ENCODE results near the gene SLC25A53.

Gene SLC25A53, protein sequence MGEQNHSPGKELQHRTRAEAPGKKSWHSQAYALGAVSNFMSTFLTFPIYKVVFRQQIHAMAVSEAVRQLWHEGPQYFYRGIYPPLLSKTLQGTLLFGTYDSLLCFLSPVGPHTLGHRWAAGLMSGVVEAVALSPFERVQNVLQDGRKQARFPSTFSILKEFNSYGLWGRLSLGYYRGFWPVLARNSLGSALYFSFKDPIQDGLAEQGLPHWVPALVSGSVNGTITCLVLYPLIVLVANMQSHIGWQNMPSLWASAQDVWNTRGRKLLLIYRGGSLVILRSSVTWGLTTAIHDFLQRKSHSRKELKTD

DNA sequence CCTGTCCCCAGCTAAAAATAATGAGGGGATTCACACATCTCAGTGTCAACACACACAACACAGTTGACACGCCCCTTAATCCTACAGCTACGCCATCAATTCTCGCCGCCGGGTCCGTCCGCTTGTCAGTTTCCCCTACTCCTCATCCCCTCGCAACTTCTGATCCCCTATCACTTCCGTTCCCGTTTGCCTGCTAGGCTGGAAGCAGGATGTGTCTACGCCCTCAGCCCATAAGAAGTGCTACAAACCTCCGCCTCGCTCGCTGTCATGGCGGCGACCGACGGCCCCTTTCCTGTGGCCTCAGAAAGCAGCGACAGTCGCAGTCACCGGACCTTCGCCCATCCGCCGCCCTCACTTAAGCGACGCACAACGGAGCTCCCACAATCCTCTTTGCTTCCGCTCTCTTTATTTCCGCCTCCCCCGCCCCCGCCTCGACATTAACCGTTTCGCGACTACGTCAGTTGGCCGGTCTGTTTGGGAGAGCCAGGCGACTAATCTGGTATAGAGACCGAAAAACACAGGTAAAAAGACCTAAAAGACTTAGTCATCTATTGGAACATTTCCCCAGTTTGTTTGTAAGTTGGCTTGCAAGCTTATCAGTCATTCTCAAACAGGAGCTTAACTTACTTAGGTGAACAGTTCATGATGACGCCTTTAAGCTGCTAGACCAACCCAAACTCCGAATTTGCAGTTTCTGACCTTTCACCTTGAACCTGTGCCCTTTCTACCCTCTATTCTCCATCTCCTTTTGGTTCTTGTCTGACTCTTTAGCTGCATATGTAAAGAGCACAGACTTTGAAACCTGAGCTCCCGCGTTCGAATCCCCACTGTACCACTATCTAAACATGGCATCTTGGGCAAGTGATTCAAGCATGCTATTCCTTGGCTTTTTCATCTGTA, at the start of gene SLC25A53:
SLC25A53 (minus strand) TSS at position 380 of the 900 bp plus-strand sequence. CDS start 51,752 bp downstream, outside the sequence.
- Histone ChIP-seq H3K4me3 (ENCODE audit: low read length) (peak within 1 kb of the TSS; percentile 80), H3K9me3 (ENCODE audit: control insufficient read depth, low read length) (no peaks in the 10 kb centered on the region), H3K27me3 (ENCODE audit: control insufficient read depth, insufficient read depth, low read length) (no peaks in the 10 kb centered on the region), H3K4me1 (ENCODE audit: control insufficient read depth, insufficient read depth, low read length) (no peaks in the 10 kb centered on the region), H3K36me3 (ENCODE audit: control insufficient read depth, insufficient read depth, low read length) (no peaks in the 10 kb centered on the region), H3K9ac (ENCODE audit: low read length) (peak within 1 kb of the TSS; percentile 73)

DNA sequence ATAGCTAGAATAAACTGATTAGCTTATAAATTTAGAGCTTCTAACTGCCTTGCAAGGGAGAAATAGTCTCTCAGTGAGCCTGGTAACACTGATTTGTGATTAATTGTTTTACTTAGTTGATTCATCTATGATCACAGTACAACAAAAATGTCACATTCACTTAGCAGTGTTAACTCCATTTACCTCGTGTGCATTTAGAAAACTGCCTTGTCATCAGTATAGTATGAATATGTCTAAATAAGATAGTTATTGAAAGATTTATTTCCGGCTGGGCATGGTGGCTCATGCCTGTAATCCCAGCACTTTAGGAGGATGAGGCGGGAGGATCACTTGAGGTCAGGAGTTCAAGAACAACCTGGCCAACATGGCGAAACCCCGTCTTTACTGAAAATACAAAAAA, 48.7 kb upstream of the SLC25A53 start:
- Histone ChIP-seq H3K9me3 (ENCODE audit: control insufficient read depth, low read length) (no peaks in the 10 kb centered on the region), H3K4me1 (ENCODE audit: control insufficient read depth, insufficient read depth, low read length) (no peaks in the 10 kb centered on the region), H3K4me3 (ENCODE audit: low read length) (no peak overlapping the region), H3K9ac (ENCODE audit: low read length) (no peak overlapping the region), H3K36me3 (ENCODE audit: control insufficient read depth, insufficient read depth, low read length) (no peaks in the 10 kb centered on the region), H3K27me3 (ENCODE audit: control insufficient read depth, insufficient read depth, low read length) (no peaks in the 10 kb centered on the region)

DNA sequence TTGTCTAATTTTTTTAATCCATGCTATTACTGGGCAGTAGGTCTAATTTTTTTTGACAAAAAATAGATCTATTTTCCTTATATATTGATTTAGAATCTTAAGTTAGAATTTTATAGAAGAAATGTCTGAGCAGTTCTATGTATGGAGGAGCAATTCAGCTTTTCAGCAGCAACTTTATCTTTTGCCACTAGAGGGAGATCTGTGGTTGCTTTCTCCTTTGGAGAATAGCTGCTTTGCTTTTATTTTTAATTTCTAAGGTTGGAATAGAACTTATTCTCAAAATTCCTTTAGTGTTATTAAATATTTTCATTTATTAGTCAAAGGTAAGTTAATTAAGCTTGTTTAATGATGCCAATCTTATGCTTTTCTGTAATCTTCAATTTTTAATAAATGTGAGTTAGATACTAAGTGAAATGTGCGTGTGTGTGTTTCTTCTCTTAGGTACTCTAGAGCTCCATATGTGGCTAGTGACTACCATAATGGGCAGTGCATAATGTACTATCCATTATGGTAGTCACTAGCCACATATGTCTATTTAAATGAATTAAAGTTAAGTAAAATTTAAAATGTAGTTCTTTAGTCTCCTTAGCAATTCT, 38.8 kb upstream of the SLC25A53 start:
- H3K36me3 ChIP-seq (ENCODE audit: control insufficient read depth, insufficient read depth, low read length), result no peaks in the 10 kb centered on the region
- H3K27me3 ChIP-seq (ENCODE audit: control insufficient read depth, insufficient read depth, low read length), result no peaks in the 10 kb centered on the region
- no peak overlapping the region for H3K4me3 ChIP-seq (ENCODE audit: low read length)
- H3K9me3 ChIP-seq (ENCODE audit: control insufficient read depth, low read length), result no peaks in the 10 kb centered on the region
- H3K4me1 ChIP-seq (ENCODE audit: control insufficient read depth, insufficient read depth, low read length), result no peaks in the 10 kb centered on the region
- no peak overlapping the region for H3K9ac ChIP-seq (ENCODE audit: low read length)

DNA sequence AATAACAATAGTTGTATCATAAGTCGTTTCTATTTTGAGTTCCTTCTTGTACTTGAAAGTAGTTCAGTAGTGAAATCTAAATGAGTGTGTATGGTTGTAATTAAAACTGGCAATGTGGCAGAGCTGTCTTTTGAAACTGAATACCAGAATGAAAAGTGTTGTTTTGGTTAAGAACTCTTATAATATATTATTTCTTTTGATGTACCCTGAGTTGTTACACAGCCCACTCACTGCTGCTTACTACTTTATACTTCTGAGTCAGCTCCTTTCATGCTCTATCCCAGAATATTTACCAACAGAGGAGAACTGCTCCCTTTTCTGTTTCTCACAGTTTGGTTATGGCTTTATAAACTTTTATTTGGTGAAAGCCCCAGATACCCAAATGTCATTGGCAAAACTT, 38.2 kb upstream of the SLC25A53 start:
- Histone ChIP-seq H3K9ac (ENCODE audit: low read length) (no peak overlapping the region), H3K4me3 (ENCODE audit: low read length) (no peak overlapping the region), H3K36me3 (ENCODE audit: control insufficient read depth, insufficient read depth, low read length) (no peaks in the 10 kb centered on the region), H3K27me3 (ENCODE audit: control insufficient read depth, insufficient read depth, low read length) (no peaks in the 10 kb centered on the region), H3K9me3 (ENCODE audit: control insufficient read depth, low read length) (no peaks in the 10 kb centered on the region), H3K4me1 (ENCODE audit: control insufficient read depth, insufficient read depth, low read length) (no peaks in the 10 kb centered on the region)

DNA sequence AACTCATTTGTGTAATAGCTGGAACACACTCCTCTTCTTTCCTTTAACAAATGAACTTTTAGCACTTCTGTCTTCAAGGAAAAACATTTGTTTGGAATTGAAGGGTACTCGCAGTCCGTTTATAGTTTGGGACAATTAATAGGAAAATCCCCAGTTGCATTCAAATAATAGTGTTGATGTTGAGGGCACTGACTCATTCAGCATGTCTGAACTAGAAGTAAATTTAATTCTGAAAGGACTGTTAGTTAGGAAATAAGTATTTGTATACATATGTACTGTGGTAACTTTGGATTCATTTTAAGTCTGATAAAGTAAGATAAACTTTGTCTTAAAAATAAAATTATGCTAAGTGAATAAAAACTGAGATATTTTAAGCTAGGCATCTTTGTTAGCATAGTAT, 36.7 kb upstream of the SLC25A53 start:
- H3K4me3 ChIP-seq (ENCODE audit: low read length), result no peak overlapping the region
- no peak overlapping the region for H3K9ac ChIP-seq (ENCODE audit: low read length)
- H3K27me3 ChIP-seq (ENCODE audit: control insufficient read depth, insufficient read depth, low read length), result no peaks in the 10 kb centered on the region
- no peaks in the 10 kb centered on the region for H3K4me1 ChIP-seq (ENCODE audit: control insufficient read depth, insufficient read depth, low read length)
- no peaks in the 10 kb centered on the region for H3K9me3 ChIP-seq (ENCODE audit: control insufficient read depth, low read length)
- no peaks in the 10 kb centered on the region for H3K36me3 ChIP-seq (ENCODE audit: control insufficient read depth, insufficient read depth, low read length)

DNA sequence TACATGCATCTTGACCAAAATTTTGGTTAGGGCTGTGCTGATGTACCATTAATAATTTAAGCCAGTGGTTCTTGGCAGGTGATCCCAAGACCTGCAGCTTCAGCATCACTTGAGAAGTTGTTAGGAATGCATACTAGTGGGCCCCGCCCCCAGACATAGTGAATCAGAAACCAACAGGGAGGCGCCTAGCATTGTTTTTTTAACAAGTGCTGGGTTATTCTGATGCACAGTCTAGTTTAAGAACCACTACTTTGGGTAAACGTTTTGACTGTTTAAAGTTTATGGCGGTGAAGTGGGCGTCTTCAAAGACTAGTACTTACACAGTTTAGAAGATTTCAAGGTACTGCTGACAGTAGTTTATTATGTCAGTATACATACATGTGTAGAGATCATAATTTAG, 33.0 kb upstream of the SLC25A53 start:
- H3K9ac ChIP-seq (ENCODE audit: low read length), result no peak overlapping the region
- no peaks in the 10 kb centered on the region for H3K36me3 ChIP-seq (ENCODE audit: control insufficient read depth, insufficient read depth, low read length)
- no peaks in the 10 kb centered on the region for H3K4me1 ChIP-seq (ENCODE audit: control insufficient read depth, insufficient read depth, low read length)
- H3K9me3 ChIP-seq (ENCODE audit: control insufficient read depth, low read length), result no peaks in the 10 kb centered on the region
- H3K27me3 ChIP-seq (ENCODE audit: control insufficient read depth, insufficient read depth, low read length), result no peaks in the 10 kb centered on the region
- no peak overlapping the region for H3K4me3 ChIP-seq (ENCODE audit: low read length)

DNA sequence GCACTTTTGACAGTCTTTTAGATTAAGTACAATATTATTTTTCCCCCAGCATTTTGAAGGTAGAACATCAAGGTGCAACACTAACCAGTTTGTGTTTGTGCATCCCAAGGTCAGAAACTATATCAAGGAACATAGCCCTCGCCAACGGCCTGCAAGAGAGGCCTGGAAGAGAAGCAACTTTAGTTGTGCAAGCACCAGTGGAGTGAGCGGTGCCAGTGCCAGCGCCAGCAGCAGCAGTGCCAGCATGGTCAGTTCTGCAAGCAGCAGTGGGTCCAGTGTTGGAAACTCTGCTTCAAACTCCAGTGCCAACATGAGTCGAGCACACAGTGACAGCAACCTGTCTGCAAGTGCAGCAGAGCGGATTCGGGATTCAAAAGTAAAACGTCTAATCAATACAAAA, 31.1 kb upstream of the SLC25A53 start:
- Histone ChIP-seq H3K9me3 (ENCODE audit: control insufficient read depth, low read length) (no peaks in the 10 kb centered on the region), H3K9ac (ENCODE audit: low read length) (no peak overlapping the region), H3K4me1 (ENCODE audit: control insufficient read depth, insufficient read depth, low read length) (no peaks in the 10 kb centered on the region), H3K4me3 (ENCODE audit: low read length) (no peak overlapping the region), H3K27me3 (ENCODE audit: control insufficient read depth, insufficient read depth, low read length) (no peaks in the 10 kb centered on the region), H3K36me3 (ENCODE audit: control insufficient read depth, insufficient read depth, low read length) (no peaks in the 10 kb centered on the region)

DNA sequence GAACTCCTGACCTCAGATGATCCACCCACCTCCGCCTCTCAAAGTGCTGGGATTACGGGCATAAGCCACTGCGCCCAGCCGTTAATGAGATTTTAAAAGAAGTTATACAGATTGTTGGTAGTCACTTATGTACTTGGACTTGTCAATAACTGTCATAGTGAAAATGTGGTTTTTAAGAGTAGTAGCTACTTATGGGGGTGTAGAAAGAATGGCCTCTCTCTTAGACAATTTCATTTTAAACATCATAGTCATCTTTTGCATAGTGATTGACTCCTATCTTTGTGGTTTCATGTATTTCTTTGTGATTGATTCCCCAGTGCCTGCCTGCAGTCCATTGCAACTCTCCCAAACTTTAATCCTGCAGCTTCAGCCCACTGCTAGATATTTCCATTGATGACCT, 26.9 kb upstream of the SLC25A53 start:
- no peak overlapping the region for H3K9ac ChIP-seq (ENCODE audit: low read length)
- H3K27me3 ChIP-seq (ENCODE audit: control insufficient read depth, insufficient read depth, low read length), result no peaks in the 10 kb centered on the region
- no peaks in the 10 kb centered on the region for H3K4me1 ChIP-seq (ENCODE audit: control insufficient read depth, insufficient read depth, low read length)
- H3K36me3 ChIP-seq (ENCODE audit: control insufficient read depth, insufficient read depth, low read length), result no peaks in the 10 kb centered on the region
- H3K9me3 ChIP-seq (ENCODE audit: control insufficient read depth, low read length), result no peaks in the 10 kb centered on the region
- H3K4me3 ChIP-seq (ENCODE audit: low read length), result no peak overlapping the region

DNA sequence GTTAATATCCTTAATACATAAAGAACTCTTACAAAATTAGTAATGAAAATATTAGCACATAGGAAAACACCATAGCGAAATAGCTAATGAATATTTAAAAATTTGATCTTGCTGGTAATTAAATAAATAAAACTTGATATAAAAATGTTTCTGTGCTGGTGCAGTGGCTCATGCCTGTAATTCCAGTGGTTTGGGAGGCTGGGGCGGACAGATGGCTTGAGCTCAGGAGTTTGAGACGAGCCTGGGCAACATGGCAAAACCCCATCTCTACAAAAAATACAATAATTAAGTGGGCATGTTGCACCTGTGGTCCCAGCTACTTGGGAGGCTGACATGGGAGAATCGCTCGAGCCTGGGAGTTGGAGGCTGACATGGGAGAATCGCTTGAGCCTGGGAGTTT, 17.0 kb upstream of the SLC25A53 start:
- no peaks in the 10 kb centered on the region for H3K9me3 ChIP-seq (ENCODE audit: control insufficient read depth, low read length)
- H3K27me3 ChIP-seq (ENCODE audit: control insufficient read depth, insufficient read depth, low read length), result no peaks in the 10 kb centered on the region
- no peaks in the 10 kb centered on the region for H3K36me3 ChIP-seq (ENCODE audit: control insufficient read depth, insufficient read depth, low read length)
- no peak overlapping the region for H3K9ac ChIP-seq (ENCODE audit: low read length)
- H3K4me1 ChIP-seq (ENCODE audit: control insufficient read depth, insufficient read depth, low read length), result no peaks in the 10 kb centered on the region
- H3K4me3 ChIP-seq (ENCODE audit: low read length), result no peak overlapping the region

DNA sequence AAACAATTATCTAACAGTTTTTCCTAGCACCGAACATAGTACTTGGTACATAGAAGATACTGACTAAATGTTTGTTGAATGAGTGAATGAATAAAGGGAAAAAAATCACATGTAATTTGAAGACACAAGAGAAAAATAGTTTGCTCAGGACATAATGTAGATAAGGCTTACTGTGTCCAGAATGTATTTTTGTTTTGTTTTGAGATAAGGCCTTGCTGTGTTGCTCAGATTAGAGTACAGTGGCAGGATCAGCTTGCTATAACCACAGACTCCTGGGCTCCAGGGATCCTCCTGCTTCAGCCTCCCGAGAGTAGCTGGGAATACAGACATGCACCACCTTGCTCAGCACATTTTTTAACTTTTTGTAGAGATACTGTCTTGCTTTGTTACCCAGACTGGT, 16.0 kb upstream of the SLC25A53 start:
- no peak overlapping the region for H3K4me3 ChIP-seq (ENCODE audit: low read length)
- no peaks in the 10 kb centered on the region for H3K27me3 ChIP-seq (ENCODE audit: control insufficient read depth, insufficient read depth, low read length)
- no peaks in the 10 kb centered on the region for H3K9me3 ChIP-seq (ENCODE audit: control insufficient read depth, low read length)
- H3K9ac ChIP-seq (ENCODE audit: low read length), result no peak overlapping the region
- no peaks in the 10 kb centered on the region for H3K36me3 ChIP-seq (ENCODE audit: control insufficient read depth, insufficient read depth, low read length)
- no peaks in the 10 kb centered on the region for H3K4me1 ChIP-seq (ENCODE audit: control insufficient read depth, insufficient read depth, low read length)

DNA sequence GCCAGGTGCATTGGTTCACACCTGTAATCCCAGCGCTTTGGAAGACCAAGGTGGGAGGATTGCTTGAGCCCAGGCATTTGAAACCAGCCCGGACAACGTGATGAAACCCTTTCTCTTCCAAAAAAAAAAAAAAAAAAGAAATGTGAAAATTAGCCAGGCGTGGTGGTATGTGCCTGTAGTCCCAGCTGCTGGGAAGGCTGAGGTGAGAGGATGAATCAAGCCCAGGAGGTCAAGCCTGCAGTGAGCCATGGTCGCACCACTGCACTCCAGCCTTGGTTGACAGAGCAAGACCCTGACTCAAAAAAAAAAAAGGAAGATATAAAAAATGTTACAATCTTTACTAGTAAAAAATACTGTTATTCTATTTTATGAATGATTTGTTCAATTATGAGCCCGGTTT, 15.3 kb upstream of the SLC25A53 start:
- Histone ChIP-seq H3K4me3 (ENCODE audit: low read length) (no peak overlapping the region), H3K27me3 (ENCODE audit: control insufficient read depth, insufficient read depth, low read length) (no peaks in the 10 kb centered on the region), H3K9me3 (ENCODE audit: control insufficient read depth, low read length) (no peaks in the 10 kb centered on the region), H3K9ac (ENCODE audit: low read length) (no peak overlapping the region), H3K4me1 (ENCODE audit: control insufficient read depth, insufficient read depth, low read length) (peaks cover 4% of the 10 kb centered on the region), H3K36me3 (ENCODE audit: control insufficient read depth, insufficient read depth, low read length) (no peaks in the 10 kb centered on the region)

DNA sequence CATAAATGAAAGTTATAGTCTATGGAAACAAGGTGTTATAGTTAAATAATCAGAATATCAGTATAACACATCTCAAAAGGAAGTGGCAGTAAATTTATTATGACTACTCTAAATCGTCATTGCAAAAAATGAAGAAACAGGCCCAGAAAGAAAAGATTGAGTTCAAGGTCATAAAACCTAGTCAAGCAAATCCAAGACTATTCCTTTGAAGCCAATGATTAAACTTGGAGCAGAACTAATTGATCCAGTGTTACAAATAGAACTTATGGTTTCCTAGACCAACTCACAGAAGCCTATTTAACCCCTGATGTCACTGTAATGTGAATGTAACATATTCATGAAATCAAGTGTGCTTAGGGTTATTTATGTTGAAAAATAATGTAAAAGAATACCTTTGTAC, 11.3 kb upstream of the SLC25A53 start:
- no peak overlapping the region for H3K4me3 ChIP-seq (ENCODE audit: low read length)
- H3K9me3 ChIP-seq (ENCODE audit: control insufficient read depth, low read length), result no peaks in the 10 kb centered on the region
- no peaks in the 10 kb centered on the region for H3K36me3 ChIP-seq (ENCODE audit: control insufficient read depth, insufficient read depth, low read length)
- H3K4me1 ChIP-seq (ENCODE audit: control insufficient read depth, insufficient read depth, low read length), result peaks cover 7% of the 10 kb centered on the region
- no peaks in the 10 kb centered on the region for H3K27me3 ChIP-seq (ENCODE audit: control insufficient read depth, insufficient read depth, low read length)
- no peak overlapping the region for H3K9ac ChIP-seq (ENCODE audit: low read length)

Measured in mucosa of stomach (tissue), 1 donor.